Measurements from ENCODE around the gene TMEM82. TPM values are rescaled to one million over a fixed set of nuclear protein-coding genes. Genes with fewer than 3 reads are reported as not detected.

The TMEM82 gene
- total RNA-seq, 6 experiments from 2014 or later, result 15.8 to 33.5 (median 19.1) TPM

DNA sequence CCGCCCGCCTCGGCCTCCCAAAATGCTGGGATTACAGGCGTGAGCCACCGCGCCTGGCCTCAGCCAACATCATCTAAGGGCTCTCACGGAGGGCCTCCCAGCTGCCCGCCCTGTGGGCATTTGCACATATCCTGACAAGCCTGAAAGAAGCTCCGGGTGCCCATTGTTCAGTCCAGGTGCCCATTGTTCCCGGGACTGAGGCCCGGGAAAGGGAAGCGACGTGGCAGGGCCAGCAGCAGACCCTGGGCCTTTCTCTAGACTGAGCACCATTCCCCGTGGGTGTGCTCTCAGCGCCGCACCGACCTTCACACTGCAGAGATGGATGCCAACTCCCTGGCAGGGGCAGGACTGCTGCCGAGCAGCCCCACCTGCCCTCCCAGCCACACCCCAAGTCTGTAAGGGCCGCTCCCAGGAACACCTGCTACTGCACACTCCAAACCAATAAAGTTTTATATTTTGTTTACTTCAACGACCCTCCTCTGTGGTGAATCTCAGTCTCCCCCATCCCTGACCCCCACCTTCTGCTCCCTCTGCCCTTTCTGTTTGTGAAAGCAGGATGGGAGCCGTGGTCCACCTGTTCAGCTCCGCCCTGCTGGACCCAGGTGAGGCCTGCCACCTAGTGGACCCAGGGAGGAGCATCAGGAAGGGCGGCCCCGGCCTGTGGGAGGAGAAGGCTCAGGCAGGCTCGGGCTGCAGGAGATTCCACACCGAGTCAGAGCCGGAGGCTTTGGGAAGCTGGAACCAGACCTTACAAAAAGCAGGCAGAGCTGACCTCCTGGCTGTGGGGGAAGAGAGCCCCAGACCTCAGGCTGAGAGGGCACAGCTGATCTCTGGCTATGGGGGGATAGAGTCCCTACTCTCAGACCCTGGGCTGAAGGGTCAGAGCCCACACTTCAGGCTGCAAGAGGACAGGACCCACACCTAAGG, 1.1 kb upstream of the TMEM82 start:
- DNase-seq (peak; percentile 87 to 90 (median 88)), ATAC-seq (peak; percentile 81 to 88 (median 84))
- Histone ChIP-seq H3K9me3 (no peaks in the 10 kb centered on the region), H3K27ac (peak overlapping the region in 1 of 3 donors; percentile 62), H3K36me3 (no peaks in the 10 kb centered on the region), H3K4me1 (peaks cover 0 to 24% (median 10%) of the 10 kb centered on the region in 4 donors), H3K4me3 (no peak overlapping the region), H3K27me3 (no peaks in the 10 kb centered on the region)
- TF ChIP-seq POLR2A (IDR thresholded peaks at IDR 0.05), result no peak
- TF ChIP-seq CTCF (IDR thresholded peaks at IDR 0.05), result peak; percentile 84 to 89 (median 88)
- intact Hi-C loops (cut with DNase I), result no loop called here
- 26% methylated on average over 11 of the region's 27 CpGs for WGBS (ENCODE audit: insufficient coverage, low coverage, low lambda C conversion rate, missing lambda C conversion rate)

DNA sequence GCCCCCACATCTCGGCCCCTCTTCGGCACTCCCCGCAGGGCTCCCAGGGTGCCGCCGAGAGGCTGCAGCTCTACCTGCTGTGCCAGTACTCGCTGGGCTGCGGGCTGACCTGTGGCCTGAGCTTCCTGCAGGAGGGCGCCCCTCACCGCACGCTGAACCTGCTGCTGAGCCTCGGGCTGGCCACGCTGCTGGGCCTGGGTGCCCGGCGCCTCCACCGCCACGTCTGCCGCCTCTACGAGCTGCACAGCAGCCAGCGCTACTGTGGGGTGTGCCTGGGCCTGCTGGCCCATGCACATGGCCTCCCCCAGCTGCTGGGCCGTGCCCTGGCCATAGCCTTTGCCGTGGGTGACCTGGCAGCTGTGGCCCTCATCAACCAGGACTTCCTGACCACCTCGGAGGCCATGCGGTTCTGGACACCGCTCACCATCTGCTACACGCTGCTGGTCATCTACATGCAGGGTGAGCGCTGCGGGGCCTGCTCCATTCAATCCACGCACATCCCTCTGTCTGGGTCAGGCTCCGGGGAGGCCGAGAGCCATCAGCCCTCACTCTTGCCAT, 1.9 kb downstream of the TMEM82 start:
- no peak overlapping the region for H3K4me3 ChIP-seq
- H3K4me1 ChIP-seq, result peaks cover 0 to 8% (median 3%) of the 10 kb centered on the region in 4 donors
- H3K36me3 ChIP-seq, result no peaks in the 10 kb centered on the region
- H3K27ac ChIP-seq, result no peak overlapping the region
- intact Hi-C loops (cut with DNase I), result no loop called here
- ATAC-seq, result no peak
- no peak for DNase-seq
- TF ChIP-seq CTCF (IDR thresholded peaks at IDR 0.05), result no peak
- TF ChIP-seq POLR2A (IDR thresholded peaks at IDR 0.05), result no peak
- no peaks in the 10 kb centered on the region for H3K9me3 ChIP-seq
- no CpG with 5 or more reads among the region's 30 CpGs for WGBS (ENCODE audit: insufficient coverage, low coverage, low lambda C conversion rate, missing lambda C conversion rate)
- no peaks in the 10 kb centered on the region for H3K27me3 ChIP-seq

DNA sequence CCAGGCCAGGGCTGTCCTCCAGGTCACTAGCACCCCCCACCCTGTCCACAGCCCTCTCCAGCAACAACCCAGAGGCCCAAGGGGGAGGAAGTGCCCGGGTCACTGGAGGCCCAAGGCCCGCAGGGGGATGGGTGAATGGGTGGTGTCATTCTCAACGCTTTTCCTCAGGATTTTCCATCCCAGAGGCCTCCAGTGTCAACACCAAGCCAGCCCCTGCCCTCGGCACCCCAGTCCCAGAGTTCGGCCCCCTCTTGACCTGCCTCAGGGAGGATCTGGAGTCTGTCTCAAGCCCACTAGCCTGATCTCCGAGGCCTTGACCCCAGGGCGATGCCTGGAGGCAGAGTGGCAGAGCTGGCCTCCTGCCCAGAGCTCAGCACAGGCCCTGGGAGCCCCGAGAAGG, 5.1 kb downstream of the TMEM82 start:
- intact Hi-C loops (cut with DNase I), result no loop called here
- no peak for DNase-seq
- no peaks in the 10 kb centered on the region for H3K9me3 ChIP-seq
- no peak overlapping the region for H3K4me3 ChIP-seq
- TF ChIP-seq POLR2A (IDR thresholded peaks at IDR 0.05), result no peak
- no peak for TF ChIP-seq CTCF (IDR thresholded peaks at IDR 0.05)
- 80% methylated on average over 1 of the region's 8 CpGs for WGBS (ENCODE audit: insufficient coverage, low coverage, low lambda C conversion rate, missing lambda C conversion rate)
- H3K36me3 ChIP-seq, result no peaks in the 10 kb centered on the region
- no peak overlapping the region for H3K27ac ChIP-seq
- no peaks in the 10 kb centered on the region for H3K4me1 ChIP-seq
- no peaks in the 10 kb centered on the region for H3K27me3 ChIP-seq
- ATAC-seq, result no peak

DNA sequence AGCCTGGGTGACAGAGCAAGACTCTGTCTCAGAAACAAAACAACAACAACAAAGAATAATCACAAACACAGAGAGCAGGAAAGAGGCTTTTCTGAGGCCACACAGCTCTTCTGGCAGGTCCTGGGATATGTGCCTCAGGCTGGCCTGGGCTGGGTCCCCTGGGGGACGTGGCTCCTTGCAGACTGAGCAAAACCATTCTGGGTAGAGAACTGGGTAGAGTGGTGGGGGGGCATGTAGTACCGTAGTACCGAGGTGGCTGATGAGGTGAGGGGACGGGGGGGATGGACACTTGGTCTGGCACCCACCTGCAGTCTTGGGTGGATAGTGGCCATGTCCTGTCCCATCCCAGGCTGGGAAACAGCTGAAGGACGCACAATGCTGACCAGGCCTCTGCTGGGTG, 6.0 kb downstream of the TMEM82 start:
- Histone ChIP-seq H3K9me3 (no peaks in the 10 kb centered on the region), H3K4me3 (no peak overlapping the region), H3K27ac (no peak overlapping the region), H3K4me1 (no peaks in the 10 kb centered on the region), H3K36me3 (no peaks in the 10 kb centered on the region), H3K27me3 (no peaks in the 10 kb centered on the region)
- DNase-seq, result no peak
- WGBS (ENCODE audit: insufficient coverage, low coverage, low lambda C conversion rate, missing lambda C conversion rate), result 100% methylated on average over 3 of the region's 5 CpGs
- ATAC-seq, result no peak
- intact Hi-C loops (cut with DNase I), result no loop called here
- TF ChIP-seq CTCF (IDR thresholded peaks at IDR 0.05), result no peak
- no peak for TF ChIP-seq POLR2A (IDR thresholded peaks at IDR 0.05)

Data from right lobe of liver (tissue), 6 donors.